Mucosa of rectum (tissue), 2 donors: ENCODE results near the gene EDN3.
"Not testable (repeated sequence)": the region's sequence is repeated elsewhere in the genome, so short reads cannot be mapped to it uniquely, and the experiment has no call there.

Experiments used
- H3K27ac ChIP-seq, 2 donors: one replicate each; pipeline ENCODE4 v1.7.0; 2013; ENCODE audit warnings: inconsistent platforms in 2 of 2, low read depth in 2 of 2, low read length in 2 of 2
- H3K27me3 ChIP-seq, 2 donors: one replicate each; pipeline ENCODE4 v1.7.0; 2013; ENCODE audit warnings: low read length in 2 of 2; ENCODE audit not compliant: control insufficient read depth in 2 of 2, insufficient read depth in 2 of 2
- H3K36me3 ChIP-seq, 2 donors: one replicate each; pipeline ENCODE4 v1.7.0; 2013; ENCODE audit warnings: low read length in 2 of 2; ENCODE audit not compliant: control insufficient read depth in 2 of 2, insufficient read depth in 2 of 2
- H3K4me1 ChIP-seq, 2 donors: one replicate each; pipeline ENCODE4 v1.7.0; 2013; ENCODE audit warnings: low read length in 2 of 2, mild to moderate bottlenecking in 1 of 2; ENCODE audit not compliant: control insufficient read depth in 2 of 2, insufficient read depth in 2 of 2
- H3K4me3 ChIP-seq, 2 donors: one replicate each; pipeline ENCODE4 v1.7.0; 2013; ENCODE audit warnings: low read length in 2 of 2
- H3K9ac ChIP-seq, 2 donors: one replicate each; pipeline ENCODE4 v1.7.0; 2013; ENCODE audit warnings: low read length in 2 of 2, low read depth in 1 of 2, mild to moderate bottlenecking in 1 of 2
- H3K9me3 ChIP-seq, 2 donors: one replicate each; pipeline ENCODE4 v1.7.0; 2013; ENCODE audit warnings: low read length in 2 of 2; ENCODE audit not compliant: control insufficient read depth in 2 of 2
- donor health status: healthy.
- donor health status: Normal muscosa, but diverticular disease.

Gene EDN3

DNA sequence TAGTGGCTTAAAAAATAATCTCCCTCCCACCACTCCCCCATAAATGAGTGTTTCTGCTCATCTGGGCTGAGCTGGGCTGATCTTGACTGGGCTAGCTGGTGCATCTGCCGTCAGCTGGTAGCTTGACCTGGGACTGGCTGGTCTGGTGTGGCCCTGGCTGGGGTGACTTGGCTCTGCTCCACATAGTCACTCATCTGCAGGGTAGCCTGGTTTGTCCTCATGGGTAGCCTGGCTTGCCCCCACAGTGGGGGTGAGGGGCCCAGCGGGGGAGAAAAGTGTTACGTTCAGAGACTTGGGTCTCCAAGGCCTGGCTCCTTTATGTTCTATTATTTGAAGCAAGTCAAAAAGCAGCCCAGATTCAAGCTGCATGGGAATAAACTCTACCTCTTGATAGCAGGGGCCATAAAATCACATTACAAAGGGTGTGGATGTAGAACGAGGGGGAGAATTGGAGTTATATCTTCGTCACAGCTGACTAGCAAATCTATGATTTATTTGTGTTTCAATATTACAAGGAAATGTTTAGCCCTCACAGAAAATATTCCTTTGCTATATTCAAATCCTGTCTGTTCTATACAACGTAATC, 32.9 kb downstream of the EDN3 start:
- H3K9me3 ChIP-seq = no peaks in the 10 kb centered on the region
- H3K36me3 ChIP-seq = no peaks in the 10 kb centered on the region
- peak overlapping the region; percentile 12 to 23 for H3K4me3 ChIP-seq
- peak overlapping the region in 1 of 2 donors; percentile 42 for H3K9ac ChIP-seq
- H3K27me3 ChIP-seq = peaks cover 0 to 9% of the 10 kb centered on the region in 2 donors
- H3K27ac ChIP-seq = peak overlapping the region; percentile 78 to 80
- peaks cover 16 to 22% of the 10 kb centered on the region in 2 donors for H3K4me1 ChIP-seq

DNA sequence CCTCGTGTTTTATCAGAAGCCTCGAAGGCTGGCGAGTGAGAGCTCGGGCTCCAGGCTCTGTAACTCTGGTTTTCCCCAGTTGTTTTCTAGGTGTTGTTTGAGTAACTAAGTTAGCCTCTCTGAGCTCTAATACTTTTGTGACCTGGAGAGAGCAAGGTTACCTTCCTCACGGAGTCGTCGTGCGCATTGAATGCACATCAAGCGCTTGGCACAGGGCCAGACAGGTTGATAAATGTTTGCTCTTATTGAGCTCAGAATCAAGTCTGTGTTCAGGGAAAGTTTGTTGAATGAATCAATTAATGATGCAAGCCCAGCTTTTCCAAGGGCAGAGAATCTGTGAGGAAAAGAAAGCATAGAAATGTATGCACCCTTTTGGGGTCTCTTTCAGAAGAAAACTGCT, 33.5 kb downstream of the EDN3 start:
- Histone ChIP-seq H3K27me3 (peaks cover 0 to 9% of the 10 kb centered on the region in 2 donors), H3K36me3 (no peaks in the 10 kb centered on the region), H3K9me3 (no peaks in the 10 kb centered on the region), H3K9ac (peak overlapping the region in 1 of 2 donors; percentile 42), H3K4me1 (peaks cover 16 to 22% of the 10 kb centered on the region in 2 donors), H3K27ac (peak overlapping the region; percentile 78 to 80), H3K4me3 (peak overlapping the region; percentile 12 to 23)

DNA sequence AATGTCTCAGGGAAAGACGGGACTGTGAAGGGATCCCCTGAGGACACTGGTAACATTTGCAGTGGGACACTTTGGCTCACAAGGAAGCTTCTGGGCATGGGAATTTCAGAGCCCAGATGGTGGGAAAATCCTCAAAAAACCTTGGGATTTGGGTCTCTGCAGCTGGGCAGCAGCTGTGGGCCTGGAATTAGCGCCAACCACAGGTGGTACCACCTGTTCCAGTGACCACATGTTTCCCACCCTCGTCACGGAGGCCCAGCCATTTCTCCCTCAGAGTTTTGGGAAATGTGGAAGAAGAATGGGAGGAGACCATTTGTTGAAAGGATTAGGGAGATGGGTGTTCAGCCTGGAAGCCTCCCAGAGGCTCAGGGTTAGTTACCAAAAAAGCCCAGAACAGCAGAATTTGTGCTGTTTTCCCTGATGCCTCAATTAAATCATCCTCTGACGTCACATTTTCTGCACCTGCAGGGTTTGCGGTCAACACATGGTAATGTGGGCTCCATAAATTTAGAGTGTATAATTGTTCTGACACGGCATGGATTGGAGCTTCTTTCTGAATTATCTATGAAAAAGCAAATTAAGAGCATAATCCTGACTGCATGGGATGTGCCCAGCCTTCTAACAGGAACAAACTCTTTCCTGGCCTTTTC, 34.4 kb downstream of the EDN3 start:
- H3K4me3 ChIP-seq = no peak overlapping the region
- no peaks in the 10 kb centered on the region for H3K9me3 ChIP-seq
- peaks cover 0 to 6% of the 10 kb centered on the region in 2 donors for H3K27me3 ChIP-seq
- peaks cover 16 to 22% of the 10 kb centered on the region in 2 donors for H3K4me1 ChIP-seq
- H3K9ac ChIP-seq = peak overlapping the region in 1 of 2 donors; percentile 7
- H3K27ac ChIP-seq = peak overlapping the region; percentile 78 to 80
- H3K36me3 ChIP-seq = no peaks in the 10 kb centered on the region

DNA sequence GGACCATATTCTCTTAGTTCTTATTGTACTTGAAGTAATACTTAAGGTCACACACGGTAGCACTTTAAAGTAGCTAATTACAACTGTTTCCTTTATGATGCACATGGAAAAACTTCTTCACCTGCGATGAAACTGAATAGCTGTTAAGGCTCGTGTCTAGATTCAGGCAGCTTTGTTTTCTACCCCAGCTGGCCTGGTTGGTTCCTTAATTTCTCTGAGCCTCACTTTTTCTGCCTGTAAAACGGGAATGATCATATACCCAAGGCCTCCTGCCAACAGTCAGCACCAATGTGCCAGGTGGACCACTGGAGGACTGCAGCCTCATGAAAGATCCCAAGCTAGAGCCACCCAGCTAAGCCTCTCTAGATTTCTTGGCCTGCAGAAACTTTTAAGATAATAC, 35.0 kb downstream of the EDN3 start:
- Histone ChIP-seq H3K9ac (no peak overlapping the region), H3K36me3 (no peaks in the 10 kb centered on the region), H3K27ac (no peak overlapping the region), H3K27me3 (peaks cover 0 to 5% of the 10 kb centered on the region in 2 donors), H3K4me1 (peaks cover 16 to 22% of the 10 kb centered on the region in 2 donors), H3K4me3 (no peak overlapping the region), H3K9me3 (no peaks in the 10 kb centered on the region)

DNA sequence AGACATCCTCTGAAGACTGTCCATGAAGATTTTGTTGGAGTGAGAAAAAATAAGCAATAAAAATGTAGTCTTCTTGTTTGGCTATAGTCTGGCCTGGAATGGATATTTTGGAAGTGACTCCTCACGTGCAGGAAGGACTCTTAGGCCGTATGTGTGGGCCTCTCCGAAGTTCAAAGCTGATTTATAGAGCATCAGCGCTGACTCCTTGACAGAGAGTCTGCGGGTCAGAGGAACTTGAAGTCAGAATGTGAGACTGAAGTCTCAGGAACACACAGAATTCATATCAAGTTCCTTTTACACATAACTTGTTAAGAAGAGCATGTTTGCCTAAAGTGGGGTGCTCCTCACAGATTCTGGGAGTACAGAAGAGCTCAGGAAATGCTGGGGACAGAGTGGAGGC, 36.1 kb downstream of the EDN3 start:
- peaks cover 9 to 20% of the 10 kb centered on the region in 2 donors for H3K4me1 ChIP-seq
- no peaks in the 10 kb centered on the region for H3K36me3 ChIP-seq
- no peak overlapping the region for H3K9ac ChIP-seq
- H3K9me3 ChIP-seq = no peaks in the 10 kb centered on the region
- H3K27ac ChIP-seq = no peak overlapping the region
- H3K27me3 ChIP-seq = peaks cover 0 to 2% of the 10 kb centered on the region in 2 donors
- H3K4me3 ChIP-seq = no peak overlapping the region

DNA sequence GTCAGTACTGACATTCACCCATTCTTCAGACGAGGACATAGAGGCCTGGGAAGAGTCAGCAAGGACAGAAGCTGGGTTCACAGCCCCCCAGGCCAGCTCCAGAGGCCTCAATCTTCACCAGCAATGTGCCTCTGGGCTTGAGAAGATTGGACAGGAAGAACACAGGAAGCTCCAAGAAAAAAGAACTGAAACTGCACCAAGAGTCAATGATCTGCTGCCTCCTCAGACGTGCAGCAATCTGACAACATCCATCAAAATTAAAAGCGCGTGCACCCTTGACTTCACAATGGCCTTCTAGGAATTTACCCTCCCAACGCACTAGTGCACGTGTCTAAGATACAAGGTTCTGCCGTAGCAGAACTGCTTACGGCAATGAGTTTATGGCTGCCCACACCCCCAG, 38.0 kb downstream of the EDN3 start:
- not testable (repeated sequence) for H3K27ac ChIP-seq, H3K9ac ChIP-seq, H3K36me3 ChIP-seq, H3K9me3 ChIP-seq, H3K27me3 ChIP-seq, H3K4me3 ChIP-seq
- H3K4me1 ChIP-seq = peaks cover 19 to 26% of the 10 kb centered on the region in 2 donors

DNA sequence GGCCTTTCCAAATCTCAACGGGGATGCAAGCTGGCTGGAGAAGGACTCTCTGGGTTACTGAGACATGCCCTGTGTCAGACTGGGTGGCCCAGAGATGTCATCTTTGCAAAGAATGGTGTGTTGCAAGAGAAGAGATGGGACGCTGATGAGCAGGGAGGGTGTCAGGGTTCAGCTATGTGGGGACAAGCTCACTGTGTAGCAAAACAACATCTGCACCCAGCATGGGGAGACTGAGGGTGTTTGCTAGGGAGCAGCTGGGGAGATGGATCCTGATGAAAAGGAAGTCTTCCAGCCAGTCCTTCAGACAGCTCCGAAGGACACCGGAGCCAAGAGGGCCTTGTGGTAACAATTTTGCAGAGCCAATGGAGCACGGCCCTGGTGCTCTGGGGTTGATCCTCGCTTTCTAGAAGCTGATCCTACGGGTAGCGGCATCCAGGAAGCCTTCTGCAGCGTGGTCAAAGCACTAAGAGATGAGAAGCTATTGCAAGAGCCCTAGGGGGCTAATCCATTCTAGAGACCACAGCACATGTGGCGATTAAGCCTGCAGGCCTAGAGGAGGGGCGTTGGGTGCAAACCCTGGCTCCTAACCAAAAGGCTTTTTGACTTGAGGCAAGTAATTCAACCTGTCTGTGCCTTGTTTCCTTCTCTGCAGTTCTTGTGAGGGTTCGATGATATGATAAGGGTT, 39.9 kb downstream of the EDN3 start:
- Histone ChIP-seq H3K27me3 (no peaks in the 10 kb centered on the region), H3K9me3 (no peaks in the 10 kb centered on the region), H3K4me3 (no peak overlapping the region), H3K36me3 (no peaks in the 10 kb centered on the region), H3K4me1 (peaks cover 13 to 15% of the 10 kb centered on the region in 2 donors), H3K9ac (no peak overlapping the region), H3K27ac (no peak overlapping the region)

DNA sequence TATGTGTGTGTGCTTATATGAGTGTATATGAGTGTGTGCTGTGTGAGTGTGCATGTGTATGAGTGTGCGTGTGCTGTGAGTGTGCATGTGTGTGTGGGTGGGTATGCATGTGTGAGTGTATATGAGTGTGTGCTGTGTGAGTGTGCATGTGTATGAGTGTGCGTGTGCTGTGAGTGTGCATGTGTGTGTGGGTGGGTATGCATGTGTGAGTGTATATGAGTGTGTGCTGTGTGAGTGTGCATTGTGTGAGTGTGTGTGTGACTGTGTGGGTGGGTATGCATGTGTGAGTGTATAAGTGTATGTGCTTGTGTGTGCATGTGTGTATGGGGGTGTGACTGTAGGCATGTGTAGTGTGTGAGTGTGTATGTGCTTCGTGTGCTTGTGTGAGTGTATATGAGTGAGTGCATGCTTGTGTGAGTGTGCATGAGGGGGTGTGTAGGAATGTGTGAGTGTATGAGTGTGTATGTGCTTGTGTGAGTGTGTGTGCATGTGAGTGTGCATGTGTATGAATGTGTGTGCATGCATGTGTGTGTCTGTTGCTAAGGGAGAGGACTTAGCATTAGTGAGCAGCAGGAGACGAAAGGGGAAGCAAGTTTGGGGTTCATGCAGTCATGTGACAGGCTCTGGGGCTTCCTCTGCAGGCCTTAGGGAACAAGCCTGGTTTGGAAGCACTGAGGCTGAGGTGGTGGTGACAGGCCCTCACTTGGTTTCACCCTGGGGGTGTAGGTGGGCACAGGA, 41.0 kb downstream of the EDN3 start:
- not testable (repeated sequence) for H3K27ac ChIP-seq, H3K4me3 ChIP-seq, H3K27me3 ChIP-seq, H3K9ac ChIP-seq, H3K9me3 ChIP-seq, H3K36me3 ChIP-seq
- peaks cover 13 to 15% of the 10 kb centered on the region in 2 donors for H3K4me1 ChIP-seq

DNA sequence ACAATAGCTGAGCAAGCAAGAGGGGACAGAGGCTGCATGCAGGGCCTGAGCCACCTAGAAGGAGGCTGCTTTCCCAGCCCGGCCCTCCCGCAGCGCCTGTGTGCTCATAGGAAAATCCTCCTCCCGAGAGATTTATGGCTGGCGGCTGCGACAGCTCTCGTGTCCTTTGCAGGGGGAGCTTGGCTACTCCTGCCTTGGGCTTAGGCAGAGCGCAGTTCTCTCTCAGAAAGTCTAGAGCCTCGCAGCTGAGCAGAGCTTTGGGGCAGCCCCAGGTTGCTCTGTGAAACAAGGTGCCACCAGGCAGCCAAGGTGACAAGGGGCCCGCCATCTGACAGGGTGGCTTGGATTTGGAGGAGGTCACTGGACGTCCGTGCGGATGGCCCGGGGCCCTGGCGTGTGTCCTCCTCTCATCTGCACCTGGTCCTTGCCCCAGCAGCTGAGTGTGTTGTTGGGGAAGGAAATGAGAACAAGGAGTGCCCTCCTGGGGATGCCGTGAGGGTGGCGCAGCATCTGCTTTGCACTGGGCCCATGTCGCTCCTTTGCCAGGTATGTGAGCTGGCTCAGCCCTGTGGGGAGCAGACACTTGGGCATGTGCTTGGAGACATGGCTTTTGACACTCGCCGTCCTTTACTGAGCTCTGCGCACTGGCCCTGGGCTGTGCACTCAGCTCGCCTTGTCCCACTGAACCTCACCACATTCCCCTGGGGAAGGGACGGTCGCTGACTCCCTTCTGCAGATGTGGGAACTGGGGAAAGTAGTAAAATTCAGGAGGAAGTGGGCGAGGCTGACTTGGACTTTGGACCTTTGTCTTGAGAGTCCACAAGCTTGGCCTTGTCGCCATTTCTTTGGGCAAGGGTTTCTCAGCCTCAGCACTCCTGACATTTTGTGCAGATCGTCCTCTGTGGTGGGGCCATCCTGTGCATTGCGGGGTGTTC, 41.9 kb downstream of the EDN3 start:
- H3K9ac ChIP-seq = no peak overlapping the region
- H3K27ac ChIP-seq = no peak overlapping the region
- no peaks in the 10 kb centered on the region for H3K27me3 ChIP-seq
- no peak overlapping the region for H3K4me3 ChIP-seq
- H3K36me3 ChIP-seq = no peaks in the 10 kb centered on the region
- H3K4me1 ChIP-seq = peaks cover 13 to 15% of the 10 kb centered on the region in 2 donors
- no peaks in the 10 kb centered on the region for H3K9me3 ChIP-seq
